SH-SY5Y (cell line): ENCODE data around the gene JAKMIP1.

Experiments
- GATA2 ChIP-seq: IDR thresholded peaks from 2 replicates; pipeline ENCODE4 v1.6.1; 2011; ENCODE audit warnings: mild to moderate bottlenecking, low read depth, low read length
- GATA3 ChIP-seq: IDR thresholded peaks from 2 replicates; pipeline ENCODE4 v1.6.1; 2011; ENCODE audit warnings: low read depth, mild to moderate bottlenecking, low read length, moderate library complexity

JAKMIP1 gene

DNA sequence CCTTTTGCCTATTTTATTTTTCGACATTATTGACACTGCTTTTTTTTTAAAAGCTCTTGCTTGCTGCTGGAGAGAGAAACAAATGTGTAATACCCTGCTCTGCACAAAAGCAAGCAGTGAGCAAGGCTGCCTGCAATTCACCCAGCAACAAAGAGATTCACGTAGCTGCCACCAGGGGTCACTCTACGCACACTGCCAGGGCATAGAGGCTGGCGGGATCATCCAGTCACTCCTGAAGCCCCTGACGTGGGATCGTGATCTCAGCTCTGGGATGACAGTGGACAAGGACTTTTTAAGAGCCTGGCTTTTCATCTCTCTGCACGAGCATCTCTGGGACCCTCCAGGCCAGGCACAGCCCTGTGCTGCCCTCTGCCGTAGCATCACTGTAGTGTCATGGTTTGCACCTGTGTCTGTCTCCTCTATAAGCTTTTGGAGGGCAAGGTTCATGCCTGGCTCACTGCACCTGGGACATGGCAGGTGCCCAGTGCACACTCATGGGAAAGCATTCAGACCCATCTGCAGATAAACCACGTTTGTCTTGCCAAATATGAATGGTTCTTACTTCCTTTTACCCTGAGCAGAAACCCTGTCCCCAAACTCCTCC, 201.9 kb downstream of the JAKMIP1 start:
- TF ChIP-seq GATA3 (no peak), GATA2 (no peak)

DNA sequence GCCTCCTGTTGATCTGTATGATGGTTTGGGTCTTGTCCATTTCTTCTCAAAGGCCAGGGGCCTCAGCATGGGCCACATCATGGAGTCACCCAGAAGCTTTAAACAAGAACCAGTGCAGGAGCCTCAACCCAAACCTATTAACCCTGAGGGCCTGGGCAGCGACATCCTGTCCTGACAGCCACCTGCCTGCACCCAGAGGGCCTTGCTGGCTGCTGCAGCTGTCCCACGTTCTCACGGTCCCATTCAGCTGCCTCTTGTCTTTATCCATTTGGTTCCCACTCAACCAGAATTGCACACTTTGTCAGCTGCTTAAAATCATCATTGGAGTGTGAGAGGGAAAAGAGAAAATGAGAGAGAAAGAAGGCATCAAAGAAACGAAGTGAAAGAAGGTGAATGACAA, 203.7 kb downstream of the JAKMIP1 start:
- TF ChIP-seq GATA2 (no peak), GATA3 (no peak)

DNA sequence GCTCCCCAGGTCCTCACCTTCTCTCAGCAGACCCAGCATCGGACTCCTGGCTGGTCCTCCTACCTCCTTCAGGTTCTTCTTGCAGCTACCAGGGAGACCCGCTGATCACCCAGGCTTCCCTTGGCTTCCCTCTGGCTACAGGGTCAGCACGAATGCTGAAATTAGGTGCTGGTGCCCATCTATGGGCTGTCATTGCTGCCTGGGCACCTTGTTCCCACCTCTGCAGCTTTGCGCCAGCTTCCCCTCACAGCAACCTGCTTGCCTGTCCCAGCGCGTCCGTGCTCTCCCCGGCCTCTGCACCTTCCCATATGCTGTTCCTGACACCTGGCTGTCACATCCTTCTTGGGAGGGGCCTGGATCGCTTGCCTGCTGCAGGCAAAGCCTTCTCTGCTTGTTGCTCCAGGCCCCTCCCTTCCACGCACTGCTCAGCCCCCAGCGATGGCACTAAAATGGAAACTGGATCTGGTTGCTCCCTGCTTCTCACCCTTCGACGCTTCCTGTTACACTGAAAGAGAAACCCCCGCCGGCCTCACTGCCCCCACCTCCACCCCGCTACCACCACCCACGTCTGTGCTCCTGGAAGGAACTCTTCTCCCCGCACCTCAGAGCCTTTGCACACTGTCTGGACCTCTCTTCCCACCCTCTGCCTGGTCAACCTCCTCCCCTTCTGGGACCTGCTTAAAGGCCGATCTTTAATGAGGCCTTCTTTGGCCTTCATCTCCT, 204.3 kb downstream of the JAKMIP1 start:
- TF ChIP-seq GATA2 (no peak), GATA3 (no peak)

DNA sequence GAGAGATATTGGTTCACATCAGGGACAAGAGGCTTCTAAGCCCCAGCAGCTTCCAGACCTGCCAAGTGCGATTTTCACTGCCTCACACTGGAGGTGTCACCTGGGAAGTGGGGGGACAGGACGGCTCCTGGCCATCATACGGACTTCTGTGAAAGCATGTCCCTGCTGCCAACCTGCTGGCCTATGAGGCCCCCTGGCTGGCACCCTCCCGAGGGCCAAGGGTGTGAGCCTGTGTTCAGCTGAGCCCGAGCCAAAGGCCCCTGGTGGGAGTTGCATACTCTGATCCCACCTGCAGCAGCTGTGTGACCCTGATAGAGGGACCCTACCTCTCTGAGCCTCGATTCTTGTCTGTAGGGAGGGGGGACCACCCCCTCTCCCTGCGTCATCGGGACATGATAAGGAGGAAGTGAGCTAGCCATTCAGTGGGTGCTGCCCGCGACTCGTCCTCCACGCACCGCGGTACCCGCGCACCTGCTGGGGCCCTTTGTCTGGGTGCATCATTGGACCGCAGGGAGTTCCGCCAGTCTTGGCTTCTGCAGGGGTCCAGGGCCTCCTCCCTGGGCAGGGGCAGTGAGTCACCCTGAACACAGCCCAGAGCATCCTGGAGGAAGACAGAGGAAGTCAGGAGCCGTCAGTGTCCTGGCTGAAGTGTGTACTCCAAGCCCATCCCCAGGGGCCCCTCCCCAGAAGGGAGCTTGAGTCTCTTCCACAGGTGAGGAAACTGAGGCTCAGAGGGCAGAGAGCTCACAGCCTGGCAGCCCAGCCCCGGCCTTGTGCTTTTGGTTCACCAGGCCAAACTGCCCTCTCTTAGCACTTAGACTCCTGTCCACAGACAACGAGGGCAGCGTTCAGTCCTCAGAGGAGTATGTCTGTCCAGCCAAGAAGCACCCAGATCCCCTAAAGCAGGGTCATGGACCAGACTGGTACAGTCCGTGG, 206.2 kb downstream of the JAKMIP1 start:
- TF ChIP-seq GATA3 (no peak), GATA2 (no peak)

DNA sequence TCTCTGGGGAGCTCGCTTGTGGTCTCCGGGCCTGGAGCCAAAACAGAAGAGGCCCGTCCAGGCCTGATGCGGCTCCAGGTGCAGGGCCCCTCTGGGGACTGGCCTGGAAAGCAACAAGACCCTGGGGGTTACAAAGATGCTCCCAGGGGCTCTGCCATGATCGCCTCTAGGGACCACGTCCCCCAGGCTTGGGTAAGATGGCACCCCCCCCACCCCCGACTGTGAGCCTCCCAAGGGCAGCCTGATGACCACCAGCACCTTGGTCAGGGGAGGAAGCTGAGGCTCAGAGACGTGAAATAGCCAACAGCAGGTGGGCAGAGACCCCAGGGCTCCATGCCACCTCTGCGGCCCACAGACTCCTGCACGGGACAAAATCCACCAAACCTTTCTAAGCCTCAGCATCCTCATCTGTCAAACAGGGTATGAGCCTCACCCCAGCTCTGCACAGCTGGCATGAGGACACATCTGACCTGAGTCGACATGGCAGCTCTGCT, 207.5 kb downstream of the JAKMIP1 start:
- TF ChIP-seq GATA3 (no peak), GATA2 (no peak)

DNA sequence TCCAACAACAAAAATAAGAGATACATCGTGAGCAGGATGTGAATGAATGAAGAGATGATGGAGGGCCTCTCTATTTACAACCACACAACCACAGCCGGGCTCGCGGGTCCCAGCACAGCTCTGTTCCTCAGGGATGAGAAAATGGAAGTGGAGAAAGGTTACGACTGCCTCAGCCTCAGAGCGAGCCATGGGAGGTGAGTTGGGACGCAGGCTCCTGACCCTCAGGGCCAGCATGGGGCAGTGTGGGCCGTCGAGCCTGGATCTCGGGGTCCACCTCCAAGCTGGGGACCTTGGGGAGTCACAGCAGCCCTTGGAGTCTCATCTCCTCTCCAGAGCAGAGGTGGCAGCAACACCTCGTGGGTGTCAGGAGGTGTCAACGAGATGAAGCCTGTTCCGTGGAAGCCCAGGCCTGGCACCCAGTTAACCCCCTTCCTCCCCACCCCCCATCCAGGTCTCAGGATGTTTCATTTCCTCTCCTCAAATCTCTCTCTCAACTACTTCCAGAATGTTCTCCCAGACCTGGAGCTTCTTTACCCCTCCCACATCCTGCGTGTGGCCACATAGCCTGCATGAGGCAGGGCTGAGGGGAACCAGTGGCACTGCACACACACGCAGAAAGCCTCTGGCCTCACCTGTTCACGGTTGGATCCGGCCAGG, 208.1 kb downstream of the JAKMIP1 start:
- TF ChIP-seq GATA3 (no peak), GATA2 (no peak)

DNA sequence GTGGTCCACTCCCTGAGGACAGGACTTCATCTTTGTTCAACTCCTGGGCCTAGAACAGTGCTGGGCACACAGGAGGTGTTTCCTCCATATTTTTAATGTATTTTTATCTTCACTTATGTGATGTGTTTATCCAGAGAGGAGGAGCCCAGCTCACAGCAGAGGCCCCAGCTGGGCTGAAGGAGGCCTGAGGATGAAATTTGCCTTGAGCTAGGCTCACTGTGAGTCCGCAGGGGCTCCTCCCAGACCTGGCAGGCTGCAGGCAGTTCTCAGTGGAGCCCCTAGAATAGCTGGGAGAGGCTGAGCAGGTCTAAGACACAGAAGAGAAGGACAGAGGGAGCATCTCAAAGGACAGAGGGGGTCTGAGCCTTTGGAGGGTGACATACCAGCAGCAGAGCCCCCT, 208.9 kb downstream of the JAKMIP1 start:
- TF ChIP-seq GATA2 (no peak), GATA3 (no peak)

DNA sequence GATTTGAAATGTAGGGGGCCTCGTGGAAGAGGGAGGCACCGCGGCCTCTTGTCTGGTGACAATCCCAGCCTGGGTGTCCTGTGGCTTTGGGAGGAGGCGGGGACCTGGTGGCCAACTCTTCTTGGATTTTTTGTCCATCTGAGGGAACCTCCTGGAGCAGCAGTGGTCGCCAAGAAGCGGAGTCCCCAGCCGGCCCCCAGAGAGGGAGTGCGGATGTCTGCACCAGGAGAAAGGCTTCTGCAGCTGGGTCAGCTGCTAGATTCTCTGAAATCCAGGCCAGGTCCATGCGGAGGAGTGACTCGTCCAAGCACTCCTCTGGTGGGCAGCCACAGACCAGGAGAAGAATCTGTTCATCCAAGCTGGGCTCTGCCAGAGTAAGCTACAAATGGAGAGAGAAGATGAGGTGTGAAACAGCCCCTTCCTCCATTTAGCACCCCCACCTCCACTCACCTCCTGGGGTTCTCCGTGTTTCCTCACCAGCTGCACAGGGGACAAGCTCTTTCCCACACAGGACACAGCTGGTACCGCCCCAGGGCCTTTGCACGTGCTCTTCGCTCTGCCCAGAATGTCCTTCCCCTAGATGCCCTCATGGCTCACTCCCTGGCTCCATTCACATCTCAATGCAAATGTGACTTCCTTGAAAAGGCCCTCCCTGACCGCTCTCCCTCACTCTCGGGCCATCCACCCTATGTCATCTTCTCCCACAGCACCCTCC, 209.7 kb downstream of the JAKMIP1 start:
- TF ChIP-seq GATA2 (no peak), GATA3 (no peak)

DNA sequence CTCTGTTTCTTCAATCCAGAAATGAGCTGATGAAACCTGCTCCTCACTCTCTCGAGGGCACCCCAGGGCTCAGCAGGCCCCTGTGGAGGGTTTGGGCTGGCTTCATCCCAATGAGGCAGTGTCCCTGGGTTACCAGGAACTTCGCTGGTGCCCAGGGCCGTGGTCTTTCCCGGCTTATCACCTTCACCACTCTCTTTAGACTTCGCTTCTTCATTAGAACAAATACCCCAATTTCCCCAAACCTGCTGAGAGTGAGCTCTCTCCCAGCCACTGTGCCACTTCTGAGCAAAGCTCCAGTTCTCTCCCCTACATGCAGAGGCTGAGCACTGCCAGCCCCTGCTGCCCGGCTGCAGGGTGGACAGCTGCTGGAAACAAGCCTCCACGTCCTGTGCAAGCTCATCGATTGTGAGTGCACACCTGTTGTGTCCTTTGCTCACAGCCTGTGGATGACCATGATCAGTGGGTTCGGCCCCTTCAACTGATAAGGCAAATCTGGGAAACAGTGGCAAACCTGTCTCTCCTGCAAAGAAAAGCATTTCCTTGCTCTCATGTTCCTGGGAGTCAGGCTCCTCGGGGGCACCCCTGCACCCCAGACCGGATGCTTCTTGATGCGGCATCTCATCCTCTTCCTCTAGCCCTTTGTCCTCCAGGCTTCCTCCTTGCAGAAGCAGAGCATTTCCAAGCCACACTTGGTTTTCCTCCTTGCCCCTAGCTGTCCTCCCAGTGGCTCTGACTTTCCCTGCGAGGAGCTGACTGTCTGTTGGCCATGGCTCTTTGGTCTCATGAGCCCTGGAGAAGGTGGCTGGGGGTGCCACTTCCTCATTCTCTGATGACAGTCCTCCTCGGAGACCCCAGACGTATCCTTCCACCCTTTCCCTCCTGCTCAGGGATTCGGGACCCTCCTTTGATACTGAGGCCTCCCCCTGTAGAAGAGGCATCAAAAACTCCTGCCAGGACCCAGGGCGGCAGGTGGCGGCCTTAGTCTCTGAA, 210.8 kb downstream of the JAKMIP1 start:
- no peak for TF ChIP-seq GATA3
- TF ChIP-seq GATA2: no peak

DNA sequence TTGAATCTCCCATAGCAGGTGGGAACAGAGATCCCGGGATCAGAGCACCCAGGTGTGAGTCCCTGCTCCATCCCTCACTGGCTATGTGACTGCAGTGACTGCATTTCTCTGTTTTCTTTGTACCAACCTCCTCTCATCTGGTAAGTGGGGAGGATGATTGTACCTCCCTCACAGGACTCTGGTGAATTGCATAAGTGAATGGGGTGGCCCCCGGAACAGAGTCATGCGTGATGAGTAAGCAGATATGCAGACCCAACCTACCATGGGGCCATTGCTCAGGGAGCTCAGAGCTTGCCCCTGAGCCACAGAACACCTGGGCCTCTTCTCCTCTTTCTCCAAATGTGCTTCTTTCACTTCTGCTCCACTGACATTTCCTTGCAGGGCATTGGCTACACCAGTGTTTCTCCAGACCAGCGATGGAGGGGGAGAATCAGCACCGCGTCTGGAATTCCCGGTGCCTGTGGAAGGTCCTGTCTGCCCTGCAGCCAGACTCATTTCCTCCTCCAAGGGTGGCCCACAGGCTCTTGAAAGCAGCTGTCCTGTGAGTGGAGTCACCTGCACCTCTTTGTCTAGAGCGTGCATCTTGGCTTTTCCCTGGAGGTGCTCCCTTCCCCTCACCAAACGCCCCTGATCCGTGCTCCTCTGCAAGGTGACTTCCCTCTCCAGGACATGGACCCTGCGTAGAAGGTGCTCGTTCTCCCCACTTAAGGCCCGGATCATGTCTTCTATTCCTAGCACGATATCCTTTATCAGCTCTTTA, 212.1 kb downstream of the JAKMIP1 start:
- no peak for TF ChIP-seq GATA3
- no peak for TF ChIP-seq GATA2

DNA sequence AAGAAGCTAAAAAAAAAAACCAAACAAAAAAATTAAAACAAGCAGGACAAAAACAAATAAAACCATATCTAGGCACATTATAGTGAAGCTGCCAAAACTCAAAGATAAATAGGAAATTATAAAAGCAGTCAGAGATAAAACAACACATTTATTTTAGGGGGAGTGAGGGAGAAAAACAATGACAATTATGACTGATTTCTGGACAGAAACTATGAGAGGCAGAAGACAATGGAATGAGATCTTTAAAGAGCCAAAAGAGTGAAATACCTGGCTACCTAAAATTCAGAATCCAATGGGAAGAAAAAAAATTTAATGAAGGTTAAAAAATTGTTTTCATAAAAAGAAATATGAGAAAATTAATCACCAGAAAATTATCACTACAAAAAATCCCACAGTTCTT, 215.5 kb downstream of the JAKMIP1 start:
- TF ChIP-seq GATA2: no peak
- no peak for TF ChIP-seq GATA3

DNA sequence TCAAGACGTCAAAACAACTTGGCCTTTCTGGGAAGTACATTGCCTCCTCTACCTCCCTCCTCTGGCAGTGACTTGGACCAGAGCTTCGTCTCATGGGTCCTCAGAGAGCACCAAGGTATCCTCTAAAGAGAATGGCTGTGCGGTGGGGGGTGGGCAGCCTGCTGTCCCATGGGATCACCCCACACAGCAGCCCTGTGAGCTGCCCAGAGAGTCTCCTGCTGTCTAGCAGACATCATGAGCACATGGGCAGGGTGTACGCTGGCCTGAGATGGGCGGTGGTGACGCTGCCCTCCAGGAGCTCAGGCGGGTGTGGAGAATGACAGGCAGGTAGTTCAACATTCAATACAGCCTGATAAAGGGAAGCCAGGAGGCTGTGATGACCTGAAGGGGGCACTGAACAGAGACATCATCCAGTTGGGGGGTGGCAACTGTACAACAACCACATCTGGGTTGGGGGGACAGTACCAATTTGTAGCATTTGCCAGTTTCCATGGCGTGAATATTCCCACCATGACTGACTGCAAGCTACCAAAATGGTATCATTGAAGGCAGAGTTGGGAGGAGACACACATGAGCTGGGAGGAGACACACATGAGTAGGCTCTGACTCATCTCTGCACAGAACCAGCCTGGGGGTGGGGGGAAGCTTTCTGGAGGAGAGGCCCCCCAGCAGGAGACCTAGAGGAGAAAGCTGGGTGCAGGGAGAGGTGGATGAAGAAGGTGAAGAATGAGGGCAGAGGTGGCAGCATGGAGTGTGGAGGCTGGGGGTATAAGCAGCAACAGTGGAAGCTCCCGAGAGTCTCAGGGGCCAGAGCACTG, 218.0 kb downstream of the JAKMIP1 start:
- TF ChIP-seq GATA3 (no peak), GATA2 (no peak)
